IPS-NIHi7 (cell line): ENCODE measurements around the gene ABR.
"Not testable (repeated sequence)": the region's sequence is repeated elsewhere in the genome, so short reads cannot be mapped to it uniquely, and the experiment has no call there.

Experiments used
- DNase-seq: peaks from one replicate; pipeline ENCODE4 v3.0.0; 2012; ENCODE audit warnings: mixed read lengths; ENCODE audit errors: extremely low spot score

Gene ABR

GRCh38 chr17:1047879-1048470 lies 131.8 kb downstream of the ABR start:
- no peak for DNase-seq

- no peak for DNase-seq
Measured at GRCh38 chr17:1047177-1047878, 132.5 kb downstream of the ABR start.

- DNase-seq = no peak
Measured at GRCh38 chr17:1045456-1045855, 134.3 kb downstream of the ABR start.

GRCh38 chr17:1044387-1045009 lies 135.3 kb downstream of the ABR start:
- not testable (repeated sequence) for DNase-seq

- peak; percentile 66 for DNase-seq
Measured at GRCh38 chr17:1043601-1044251, 136.1 kb downstream of the ABR start.

GRCh38 chr17:1042486-1042885 lies 137.3 kb downstream of the ABR start:
- no peak for DNase-seq

- no peak for DNase-seq
Measured at GRCh38 chr17:1041746-1042145, 138.0 kb downstream of the ABR start.

GRCh38 chr17:1040216-1040600 lies 139.6 kb downstream of the ABR start:
- no peak for DNase-seq

- DNase-seq = no peak
Measured at GRCh38 chr17:1039511-1040215, 140.1 kb downstream of the ABR start.

GRCh38 chr17:1039123-1039507 lies 140.7 kb downstream of the ABR start:
- DNase-seq = no peak

- no peak for DNase-seq
Measured at GRCh38 chr17:1038459-1039122, 141.2 kb downstream of the ABR start.

GRCh38 chr17:1037238-1037879 lies 142.4 kb downstream of the ABR start:
- no peak for DNase-seq

GRCh38 chr17:1036845-1037237 lies 142.9 kb downstream of the ABR start:
- no peak for DNase-seq

GRCh38 chr17:1036171-1036844 lies 143.5 kb downstream of the ABR start:
- DNase-seq = no peak

GRCh38 chr17:1035546-1036170 lies 144.1 kb downstream of the ABR start:
- no peak for DNase-seq

GRCh38 chr17:1034652-1035210 lies 145.1 kb downstream of the ABR start:
- DNase-seq = no peak

- DNase-seq = no peak
Measured at GRCh38 chr17:1033503-1033902, 146.3 kb downstream of the ABR start.

- no peak for DNase-seq
Measured at GRCh38 chr17:1032391-1032790, 147.4 kb downstream of the ABR start.

GRCh38 chr17:1031711-1032110 lies 148.1 kb downstream of the ABR start:
- peak; percentile 74 for DNase-seq
